ENCODE data around the gene PDIA5.

DNA sequence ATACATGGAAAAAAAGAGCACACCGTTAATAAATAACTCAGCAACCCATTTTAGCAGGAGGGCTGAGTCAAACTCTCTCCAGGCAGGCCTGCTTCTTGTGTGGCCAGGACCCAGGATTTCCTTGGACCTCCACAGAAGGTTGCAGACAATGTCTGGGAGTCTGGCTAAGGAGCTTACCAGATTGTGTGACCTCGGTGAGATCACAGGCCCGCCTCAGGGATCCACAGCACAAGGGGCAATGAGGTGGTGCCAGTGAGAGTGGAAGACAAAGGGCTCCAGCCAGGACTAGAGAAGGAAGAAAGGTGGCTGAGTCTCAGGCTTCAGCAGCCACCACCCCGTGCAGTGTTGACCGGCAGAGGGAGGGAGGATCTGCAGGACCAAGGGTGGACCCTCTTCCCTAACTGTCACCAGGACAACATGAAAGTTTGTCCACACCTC lies 102.7 kb downstream of the PDIA5 start:
- TF ChIP-seq, protein P1, sequence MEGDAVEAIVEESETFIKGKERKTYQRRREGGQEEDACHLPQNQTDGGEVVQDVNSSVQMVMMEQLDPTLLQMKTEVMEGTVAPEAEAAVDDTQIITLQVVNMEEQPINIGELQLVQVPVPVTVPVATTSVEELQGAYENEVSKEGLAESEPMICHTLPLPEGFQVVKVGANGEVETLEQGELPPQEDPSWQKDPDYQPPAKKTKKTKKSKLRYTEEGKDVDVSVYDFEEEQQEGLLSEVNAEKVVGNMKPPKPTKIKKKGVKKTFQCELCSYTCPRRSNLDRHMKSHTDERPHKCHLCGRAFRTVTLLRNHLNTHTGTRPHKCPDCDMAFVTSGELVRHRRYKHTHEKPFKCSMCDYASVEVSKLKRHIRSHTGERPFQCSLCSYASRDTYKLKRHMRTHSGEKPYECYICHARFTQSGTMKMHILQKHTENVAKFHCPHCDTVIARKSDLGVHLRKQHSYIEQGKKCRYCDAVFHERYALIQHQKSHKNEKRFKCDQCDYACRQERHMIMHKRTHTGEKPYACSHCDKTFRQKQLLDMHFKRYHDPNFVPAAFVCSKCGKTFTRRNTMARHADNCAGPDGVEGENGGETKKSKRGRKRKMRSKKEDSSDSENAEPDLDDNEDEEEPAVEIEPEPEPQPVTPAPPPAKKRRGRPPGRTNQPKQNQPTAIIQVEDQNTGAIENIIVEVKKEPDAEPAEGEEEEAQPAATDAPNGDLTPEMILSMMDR (IDR thresholded peaks at IDR 0.05; ENCODE audit: insufficient read depth, low read length), result no peak
- no peak for TF ChIP-seq POLR2AphosphoS5 (IDR thresholded peaks at IDR 0.05; ENCODE audit: low read depth)
- TF ChIP-seq, protein P2, sequence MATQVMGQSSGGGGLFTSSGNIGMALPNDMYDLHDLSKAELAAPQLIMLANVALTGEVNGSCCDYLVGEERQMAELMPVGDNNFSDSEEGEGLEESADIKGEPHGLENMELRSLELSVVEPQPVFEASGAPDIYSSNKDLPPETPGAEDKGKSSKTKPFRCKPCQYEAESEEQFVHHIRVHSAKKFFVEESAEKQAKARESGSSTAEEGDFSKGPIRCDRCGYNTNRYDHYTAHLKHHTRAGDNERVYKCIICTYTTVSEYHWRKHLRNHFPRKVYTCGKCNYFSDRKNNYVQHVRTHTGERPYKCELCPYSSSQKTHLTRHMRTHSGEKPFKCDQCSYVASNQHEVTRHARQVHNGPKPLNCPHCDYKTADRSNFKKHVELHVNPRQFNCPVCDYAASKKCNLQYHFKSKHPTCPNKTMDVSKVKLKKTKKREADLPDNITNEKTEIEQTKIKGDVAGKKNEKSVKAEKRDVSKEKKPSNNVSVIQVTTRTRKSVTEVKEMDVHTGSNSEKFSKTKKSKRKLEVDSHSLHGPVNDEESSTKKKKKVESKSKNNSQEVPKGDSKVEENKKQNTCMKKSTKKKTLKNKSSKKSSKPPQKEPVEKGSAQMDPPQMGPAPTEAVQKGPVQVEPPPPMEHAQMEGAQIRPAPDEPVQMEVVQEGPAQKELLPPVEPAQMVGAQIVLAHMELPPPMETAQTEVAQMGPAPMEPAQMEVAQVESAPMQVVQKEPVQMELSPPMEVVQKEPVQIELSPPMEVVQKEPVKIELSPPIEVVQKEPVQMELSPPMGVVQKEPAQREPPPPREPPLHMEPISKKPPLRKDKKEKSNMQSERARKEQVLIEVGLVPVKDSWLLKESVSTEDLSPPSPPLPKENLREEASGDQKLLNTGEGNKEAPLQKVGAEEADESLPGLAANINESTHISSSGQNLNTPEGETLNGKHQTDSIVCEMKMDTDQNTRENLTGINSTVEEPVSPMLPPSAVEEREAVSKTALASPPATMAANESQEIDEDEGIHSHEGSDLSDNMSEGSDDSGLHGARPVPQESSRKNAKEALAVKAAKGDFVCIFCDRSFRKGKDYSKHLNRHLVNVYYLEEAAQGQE (IDR thresholded peaks at IDR 0.05; ENCODE audit: insufficient replicate concordance, low read depth), result no peak
